Gastrocnemius medialis (tissue), 4 donors: Measurements from ENCODE around the gene NPM1.

Source experiments
- CTCF ChIP-seq, 5 experiments: fragments of 450-650 bp in 3 of 5; fragments of 200-600 bp in 2 of 5; sonication (generic) in 2 of 5; IDR thresholded peaks in 4 of 5; conservative IDR thresholded peaks in 1 of 5; 1 replicate in 4 of 5; 2 replicates in 1 of 5; pipeline ENCODE4 v1.5.1; 2016 to 2019; ENCODE audit warnings: antibody characterized with exemption in 5 of 5, mild to moderate bottlenecking in 3 of 5, moderate library complexity in 3 of 5
- POLR2A ChIP-seq, 2 donors: fragments of 450-650 bp; IDR thresholded peaks; one replicate each; pipeline ENCODE4 v1.6.1; 2017; ENCODE audit warnings: antibody characterized with exemption in 2 of 2, mild to moderate bottlenecking in 2 of 2, moderate library complexity in 2 of 2

GRCh38 chr5:171444582-171444981 lies 56.9 kb downstream of the NPM1 start:
- TF ChIP-seq CTCF (IDR thresholded peaks at IDR 0.05 in 4 of 5, conservative IDR thresholded peaks at IDR 0.05 in 1 of 5): no peak
- no peak for TF ChIP-seq POLR2A (IDR thresholded peaks at IDR 0.05)
